Type B pancreatic cell (in vitro differentiated cells): ENCODE data around the gene RXFP1. TPM values are rescaled to one million over a fixed set of nuclear protein-coding genes. Genes with fewer than 3 reads are reported as not detected.

ENCODE experiments used
- DNase-seq: peaks from one replicate; pipeline ENCODE4 v3.0.0; 2021; ENCODE audit warnings: mixed read lengths; ENCODE audit not compliant: unreplicated experiment; ENCODE audit errors: extremely low spot score
- H3K27ac Mint-ChIP-seq: 2 replicates; pipeline ENCODE4 v1.8.0; 2021; ENCODE audit warnings: mild to moderate bottlenecking, mixed read lengths
- H3K27me3 Mint-ChIP-seq: 2 replicates; pipeline ENCODE4 v1.8.0; 2021; ENCODE audit warnings: mixed read lengths
- H3K36me3 Mint-ChIP-seq: 2 replicates; pipeline ENCODE4 v1.8.0; 2021; ENCODE audit warnings: mixed read lengths
- H3K4me1 Mint-ChIP-seq: one replicate; pipeline ENCODE4 v1.8.0; 2021; ENCODE audit warnings: mixed read lengths; ENCODE audit not compliant: unreplicated experiment
- H3K4me3 Mint-ChIP-seq: 2 replicates; pipeline ENCODE4 v1.8.0; 2021; ENCODE audit warnings: mild to moderate bottlenecking, mixed read lengths
- H3K9me3 Mint-ChIP-seq: 2 replicates; pipeline ENCODE4 v1.8.0; 2021; ENCODE audit warnings: mixed read lengths
- CTCF ChIP-seq: fragments of 200-600 bp; sonication (generic); conservative IDR thresholded peaks from 2 replicates; pipeline ENCODE4 v1.5.0; 2021; ENCODE audit warnings: antibody characterized with exemption, mild to moderate bottlenecking
- total RNA-seq: library from RNA; stranded (reverse); gene quantifications from 2 replicates; pipeline ENCODE4 v1.2.1, GENCODE V29; 2021; ENCODE audit warnings: low replicate concordance

Gene RXFP1
- total RNA-seq, 1 donor from 2014 or later: 0.07 TPM

GRCh38 chr4:158597879-158598596 lies 76.4 kb downstream of the RXFP1 start:
- Mint-ChIP-seq H3K27ac (no peak overlapping the region), H3K36me3 (no peaks in the 10 kb centered on the region), H3K4me1 (no peaks in the 10 kb centered on the region), H3K4me3 (no peak overlapping the region), H3K9me3 (no peaks in the 10 kb centered on the region), H3K27me3 (peaks cover 10% of the 10 kb centered on the region)
- DNase-seq: no peak
- no peak for TF ChIP-seq CTCF

GRCh38 chr4:158599150-158599549 lies 77.5 kb downstream of the RXFP1 start:
- Mint-ChIP-seq H3K36me3 (no peaks in the 10 kb centered on the region), H3K9me3 (no peaks in the 10 kb centered on the region)

GRCh38 chr4:158599765-158600498 lies 78.2 kb downstream of the RXFP1 start:
- H3K4me3 Mint-ChIP-seq: no peak overlapping the region
- no peaks in the 10 kb centered on the region for H3K9me3 Mint-ChIP-seq
- peaks cover 10% of the 10 kb centered on the region for H3K27me3 Mint-ChIP-seq
- no peak for TF ChIP-seq CTCF
- no peak for DNase-seq
- H3K4me1 Mint-ChIP-seq: no peaks in the 10 kb centered on the region
- no peak overlapping the region for H3K27ac Mint-ChIP-seq
- H3K36me3 Mint-ChIP-seq: no peaks in the 10 kb centered on the region

More at GRCh38 chr4:158599150-158599549, 77.5 kb downstream of the RXFP1 start:
- no peak for TF ChIP-seq CTCF
- no peak for DNase-seq
- Mint-ChIP-seq H3K27me3 (peaks cover 10% of the 10 kb centered on the region), H3K4me3 (no peak overlapping the region), H3K27ac (no peak overlapping the region), H3K4me1 (no peaks in the 10 kb centered on the region)

- no peak for TF ChIP-seq CTCF
- no peak overlapping the region for H3K4me3 Mint-ChIP-seq
- no peaks in the 10 kb centered on the region for H3K4me1 Mint-ChIP-seq
- no peak for DNase-seq
- no peaks in the 10 kb centered on the region for H3K27me3 Mint-ChIP-seq
- no peaks in the 10 kb centered on the region for H3K9me3 Mint-ChIP-seq
- H3K27ac Mint-ChIP-seq: no peak overlapping the region
- H3K36me3 Mint-ChIP-seq: no peaks in the 10 kb centered on the region
Observed at GRCh38 chr4:158604369-158604768, 82.7 kb downstream of the RXFP1 start.

GRCh38 chr4:158605393-158605792 lies 83.7 kb downstream of the RXFP1 start:
- H3K27me3 Mint-ChIP-seq: no peaks in the 10 kb centered on the region
- no peaks in the 10 kb centered on the region for H3K4me1 Mint-ChIP-seq
- TF ChIP-seq CTCF: no peak
- no peaks in the 10 kb centered on the region for H3K36me3 Mint-ChIP-seq
- no peak overlapping the region for H3K4me3 Mint-ChIP-seq
- H3K27ac Mint-ChIP-seq: no peak overlapping the region
- H3K9me3 Mint-ChIP-seq: no peaks in the 10 kb centered on the region
- no peak for DNase-seq
